Dendritic cell treated with granulocyte-macrophage colony-stimulating factor and Interleukin-4, amounts not matched to agents 40 ng/mL and 50 ng/mL, for 4 days (primary cell): ENCODE results near the gene LGI1.

Experiments
- H3K27ac Mint-ChIP-seq: one replicate; pipeline ENCODE4 v1.8.0; 2022; ENCODE audit warnings: mild to moderate bottlenecking, mixed read lengths
- H3K27me3 Mint-ChIP-seq: one replicate; pipeline ENCODE4 v1.8.0; 2022; ENCODE audit warnings: mild to moderate bottlenecking, mixed read lengths
- H3K36me3 Mint-ChIP-seq: one replicate; pipeline ENCODE4 v1.8.0; 2022; ENCODE audit warnings: low read depth, mixed read lengths
- H3K4me1 Mint-ChIP-seq: one replicate; pipeline ENCODE4 v1.8.0; 2022; ENCODE audit warnings: low read depth, mixed read lengths
- H3K4me3 Mint-ChIP-seq: one replicate; pipeline ENCODE4 v1.8.0; 2022; ENCODE audit warnings: mild to moderate bottlenecking, moderate library complexity, mixed read lengths
- H3K9me3 Mint-ChIP-seq: one replicate; pipeline ENCODE4 v1.8.0; 2022; ENCODE audit warnings: mixed read lengths
- intact Hi-C: fragments of 100-400 bp; cut with micrococcal nuclease; formaldehyde crosslinking; loops from one replicate; pipeline ENCODE4 v1.15.0; 2022

The LGI1 gene

DNA sequence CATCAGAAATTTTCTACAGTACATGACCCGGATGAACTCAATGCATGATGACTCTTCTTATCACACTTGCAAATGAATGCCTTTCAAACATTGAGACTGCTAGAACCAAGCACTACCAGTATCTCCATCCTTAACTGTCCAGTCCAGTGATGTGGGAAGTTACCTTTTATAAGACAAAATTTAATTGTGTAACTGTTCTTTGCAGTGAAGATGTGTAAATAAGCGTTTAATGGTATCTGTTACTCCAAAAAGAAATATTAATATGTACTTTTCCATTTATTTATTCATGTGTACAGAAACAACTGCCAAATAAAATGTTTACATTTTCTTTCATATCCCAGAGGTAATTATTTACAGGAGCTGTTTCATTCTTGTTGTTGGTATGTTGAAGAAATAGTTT, 40.1 kb downstream of the LGI1 start:
- Mint-ChIP-seq H3K4me3 (no peak overlapping the region), H3K9me3 (no peaks in the 10 kb centered on the region), H3K27me3 (peaks cover 8% of the 10 kb centered on the region), H3K4me1 (peaks cover 5% of the 10 kb centered on the region), H3K27ac (no peak overlapping the region), H3K36me3 (no peaks in the 10 kb centered on the region)
- intact Hi-C loops, result no loop called here

DNA sequence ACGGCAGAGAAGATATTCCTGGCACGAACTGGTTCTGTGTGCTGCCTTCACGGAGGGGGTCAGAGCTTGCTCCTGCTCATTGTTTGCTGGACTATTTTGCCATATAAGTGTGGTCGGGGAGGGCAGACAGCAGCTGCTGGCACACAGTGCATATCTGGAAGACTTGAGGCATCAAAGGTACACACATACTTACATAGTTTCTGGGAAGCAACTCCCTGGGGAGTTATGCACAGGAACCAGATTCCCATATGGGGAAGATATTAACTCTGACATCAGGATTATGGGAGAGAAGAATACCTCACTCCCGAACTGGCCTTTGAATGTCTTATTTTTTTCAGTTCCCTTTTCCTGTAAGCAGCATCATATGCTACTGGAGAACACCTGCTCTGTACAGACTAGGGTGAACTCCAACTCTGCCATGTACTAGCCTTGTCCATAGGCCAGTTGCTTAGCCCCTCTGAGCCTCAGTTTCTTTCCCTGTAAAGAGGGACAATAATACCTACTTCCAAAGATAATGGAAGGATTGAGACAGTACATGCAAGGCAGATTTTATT, 41.5 kb downstream of the LGI1 start:
- H3K27me3 Mint-ChIP-seq, result peaks cover 15% of the 10 kb centered on the region
- no peaks in the 10 kb centered on the region for H3K9me3 Mint-ChIP-seq
- peaks cover 5% of the 10 kb centered on the region for H3K4me1 Mint-ChIP-seq
- no peak overlapping the region for H3K4me3 Mint-ChIP-seq
- no peaks in the 10 kb centered on the region for H3K36me3 Mint-ChIP-seq
- intact Hi-C loops, result no loop called here
- no peak overlapping the region for H3K27ac Mint-ChIP-seq

DNA sequence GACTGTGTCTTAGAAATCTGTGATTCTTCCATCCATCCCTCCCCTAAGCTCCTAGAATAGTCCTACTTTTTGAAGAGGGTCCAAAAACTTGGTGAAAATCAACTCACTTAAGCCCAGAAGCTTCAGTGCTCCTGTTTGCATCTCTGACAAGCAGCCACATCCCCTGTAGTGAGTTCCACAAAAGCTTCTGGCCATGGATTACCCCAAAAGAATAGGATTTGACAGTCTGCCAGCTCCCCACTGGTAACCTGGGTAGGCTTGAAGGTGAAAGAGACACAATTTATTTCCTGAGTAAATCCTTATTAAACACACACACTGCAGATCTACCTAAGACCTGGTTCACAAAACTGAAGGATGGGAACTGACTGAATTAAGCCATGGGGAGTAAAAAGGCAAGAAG, 46.5 kb downstream of the LGI1 start:
- H3K9me3 Mint-ChIP-seq, result no peaks in the 10 kb centered on the region
- H3K36me3 Mint-ChIP-seq, result no peaks in the 10 kb centered on the region
- intact Hi-C loops, result no loop called here
- no peak overlapping the region for H3K4me3 Mint-ChIP-seq
- H3K27ac Mint-ChIP-seq, result no peak overlapping the region
- H3K4me1 Mint-ChIP-seq, result peaks cover 10% of the 10 kb centered on the region
- H3K27me3 Mint-ChIP-seq, result peaks cover 28% of the 10 kb centered on the region

DNA sequence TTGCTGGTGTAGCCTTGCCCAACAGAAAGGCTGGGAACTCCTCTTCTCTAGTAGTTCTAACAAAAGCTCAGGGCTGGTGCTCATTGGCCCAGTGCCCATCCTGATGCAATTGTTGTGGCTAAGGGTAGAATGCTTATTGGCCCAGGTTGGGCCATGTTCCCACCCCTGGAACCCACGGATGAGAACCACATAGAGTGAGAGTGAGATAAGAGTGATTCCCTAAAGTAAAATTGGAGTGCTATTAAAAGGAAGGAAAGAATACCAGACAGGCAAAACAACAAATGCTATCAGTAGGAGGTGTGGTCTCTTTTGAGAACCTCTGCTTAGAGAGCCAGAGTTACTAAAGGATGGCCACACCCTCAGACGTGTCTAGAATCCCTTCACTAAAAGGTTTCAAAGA, 49.2 kb downstream of the LGI1 start:
- intact Hi-C loops, result no loop called here
- peaks cover 10% of the 10 kb centered on the region for H3K4me1 Mint-ChIP-seq
- H3K36me3 Mint-ChIP-seq, result no peaks in the 10 kb centered on the region
- peaks cover 29% of the 10 kb centered on the region for H3K27me3 Mint-ChIP-seq
- no peak overlapping the region for H3K4me3 Mint-ChIP-seq
- no peak overlapping the region for H3K27ac Mint-ChIP-seq
- no peaks in the 10 kb centered on the region for H3K9me3 Mint-ChIP-seq

DNA sequence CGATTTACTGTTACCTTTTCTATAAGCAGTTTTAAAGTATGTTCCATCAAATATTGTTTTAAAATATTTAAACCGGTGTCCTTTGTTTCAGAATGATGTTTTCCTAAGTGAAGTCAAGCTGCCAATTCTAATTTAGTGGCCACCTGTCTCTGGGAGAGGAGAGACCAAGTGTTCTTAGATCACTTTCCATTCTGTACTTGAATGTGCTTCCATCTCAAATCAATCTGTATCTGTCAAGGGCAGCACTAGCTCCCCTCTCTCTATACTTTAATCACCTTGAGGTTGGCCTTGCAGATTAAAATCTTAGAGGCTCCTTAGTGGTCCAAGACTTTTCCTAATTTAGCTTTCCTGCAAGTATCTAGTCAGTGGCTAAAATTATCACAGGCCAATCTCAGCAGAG, 49.6 kb downstream of the LGI1 start:
- H3K27ac Mint-ChIP-seq, result no peak overlapping the region
- H3K9me3 Mint-ChIP-seq, result no peaks in the 10 kb centered on the region
- H3K4me3 Mint-ChIP-seq, result no peak overlapping the region
- peaks cover 5% of the 10 kb centered on the region for H3K4me1 Mint-ChIP-seq
- intact Hi-C loops, result no loop called here
- peaks cover 29% of the 10 kb centered on the region for H3K27me3 Mint-ChIP-seq
- no peaks in the 10 kb centered on the region for H3K36me3 Mint-ChIP-seq

DNA sequence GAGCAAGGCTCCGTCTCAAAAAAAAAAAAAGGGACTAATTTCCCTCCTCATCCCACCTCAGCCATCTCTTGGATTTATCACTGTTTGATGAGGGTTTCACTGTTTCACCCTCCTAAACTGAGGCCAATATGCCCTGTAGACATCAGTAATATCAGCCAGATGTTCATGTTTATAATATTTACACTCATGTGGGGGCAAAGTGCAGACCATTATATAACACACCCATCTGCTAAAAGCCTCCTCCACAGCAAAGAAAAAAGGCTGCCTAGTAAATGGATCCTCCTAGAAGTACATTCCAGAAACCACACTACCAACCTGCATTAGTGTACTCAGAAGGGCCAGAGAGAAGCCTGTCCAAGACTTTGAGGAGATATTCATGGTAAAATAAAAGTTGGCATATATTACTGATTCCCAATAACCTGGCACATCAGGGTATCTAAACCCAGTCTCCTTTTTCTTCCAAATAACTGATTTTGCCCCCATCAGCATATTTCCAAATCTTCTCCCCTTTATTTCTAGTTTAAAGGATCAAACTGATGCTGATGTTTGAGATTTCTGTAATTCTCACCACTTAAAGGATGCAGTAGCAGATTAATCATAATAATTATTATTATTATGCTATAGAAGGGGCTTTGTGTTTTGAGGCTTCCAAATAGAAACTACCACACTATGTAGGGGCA, 55.1 kb downstream of the LGI1 start:
- intact Hi-C loops, result loop anchor here (10.0 kb wide), 2 partner anchors 68 to 258 kb away; no protein-coding TSS in a partner anchor
- no peak overlapping the region for H3K4me3 Mint-ChIP-seq
- no peaks in the 10 kb centered on the region for H3K9me3 Mint-ChIP-seq
- no peaks in the 10 kb centered on the region for H3K36me3 Mint-ChIP-seq
- no peak overlapping the region for H3K27ac Mint-ChIP-seq
- H3K4me1 Mint-ChIP-seq, result peaks cover 18% of the 10 kb centered on the region
- H3K27me3 Mint-ChIP-seq, result peaks cover 29% of the 10 kb centered on the region

DNA sequence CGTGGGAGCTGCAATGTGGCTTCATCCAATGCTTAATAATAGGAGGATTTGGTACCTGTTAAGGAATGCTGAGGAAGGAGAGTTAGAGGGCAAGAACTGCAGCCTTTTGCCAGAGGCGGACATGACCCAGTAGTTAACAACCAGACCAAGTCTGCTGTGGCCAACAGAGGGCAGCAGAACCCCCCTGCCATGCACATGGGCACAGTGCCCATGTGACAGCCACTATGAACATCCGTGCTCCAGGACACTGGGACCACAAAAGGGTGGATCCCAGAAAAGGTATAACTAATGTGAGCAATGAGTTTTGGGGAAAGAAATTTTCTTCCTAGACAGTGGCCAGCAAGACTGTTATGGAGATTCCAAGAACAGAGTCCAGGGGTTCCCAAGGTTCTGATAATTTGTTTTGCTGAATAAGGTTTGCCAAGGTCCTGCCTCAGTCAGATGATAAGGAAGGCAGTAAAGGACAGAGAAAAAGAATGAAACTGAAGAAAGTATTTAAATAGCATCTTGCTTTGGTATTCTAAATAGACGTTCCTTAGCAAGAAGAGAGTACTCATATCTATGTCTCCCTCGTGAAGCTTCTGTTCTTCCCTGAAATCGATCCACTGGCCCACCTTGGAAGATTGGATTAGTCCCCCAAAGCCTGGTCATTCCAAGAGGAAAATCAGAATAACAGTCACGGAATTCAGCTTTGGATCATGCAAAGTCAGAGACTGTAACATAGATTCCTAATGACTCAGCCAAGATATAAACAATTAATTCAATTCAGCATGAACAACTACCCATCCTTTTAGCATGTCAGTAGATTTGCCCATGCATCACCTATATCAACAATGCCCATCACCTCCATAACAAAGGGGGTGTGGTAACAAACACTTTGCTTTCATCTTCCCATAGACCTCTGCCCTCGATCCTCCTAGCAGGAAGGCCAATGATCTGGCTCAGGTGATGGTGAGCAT, 56.0 kb downstream of the LGI1 start:
- Mint-ChIP-seq H3K27ac (no peak overlapping the region), H3K36me3 (no peaks in the 10 kb centered on the region), H3K27me3 (peaks cover 28% of the 10 kb centered on the region), H3K4me3 (no peak overlapping the region), H3K9me3 (no peaks in the 10 kb centered on the region), H3K4me1 (peaks cover 18% of the 10 kb centered on the region)
- intact Hi-C loops, result loop anchor here (10.0 kb wide), 2 partner anchors 69 to 259 kb away; no protein-coding TSS in a partner anchor

DNA sequence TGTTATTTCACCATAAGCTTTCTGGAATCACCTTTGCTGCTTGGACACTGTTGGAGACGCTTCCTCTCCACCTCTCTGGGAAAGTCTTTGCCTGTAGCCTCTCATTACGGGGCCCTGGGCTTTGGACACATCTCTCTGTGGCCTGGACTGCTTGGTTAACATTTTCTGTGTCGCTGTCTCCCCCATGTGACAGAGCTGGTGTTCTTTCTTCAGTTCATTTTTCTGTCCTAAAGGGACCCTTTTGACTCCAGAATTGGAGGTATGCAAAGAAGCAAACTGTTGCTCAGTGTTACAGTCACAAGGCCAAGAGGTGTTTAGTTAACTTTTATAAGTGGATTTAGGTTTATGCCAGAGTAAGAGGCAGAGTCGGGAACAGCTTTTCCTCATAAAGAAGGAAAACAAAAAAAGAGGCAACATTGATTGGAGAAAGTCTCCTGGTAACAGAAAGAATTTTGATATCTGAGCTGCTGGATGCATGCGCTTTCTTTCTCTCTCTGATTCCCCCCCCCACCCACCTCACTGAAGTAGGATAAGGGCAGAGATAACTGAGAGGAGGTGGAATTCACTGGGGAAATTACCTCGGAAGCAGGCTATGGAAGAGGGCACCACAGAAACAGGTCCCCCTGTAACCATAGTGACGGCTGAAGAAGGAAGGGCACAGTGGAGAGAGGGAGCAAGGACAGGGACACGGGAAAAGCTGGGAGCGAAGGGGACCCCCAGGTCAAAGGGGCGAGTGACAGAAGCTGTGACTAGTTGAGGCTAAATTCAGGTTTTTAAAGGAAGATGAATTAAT, 57.8 kb downstream of the LGI1 start:
- Mint-ChIP-seq H3K4me3 (no peak overlapping the region), H3K27ac (no peak overlapping the region), H3K9me3 (no peaks in the 10 kb centered on the region), H3K36me3 (no peaks in the 10 kb centered on the region), H3K4me1 (peaks cover 27% of the 10 kb centered on the region), H3K27me3 (peaks cover 35% of the 10 kb centered on the region)
- intact Hi-C loops, result loop anchor here (1.0 to 10.0 kb wide), 3 partner anchors 71 to 261 kb away; partner anchors contain the start of gene FRA10AC1

DNA sequence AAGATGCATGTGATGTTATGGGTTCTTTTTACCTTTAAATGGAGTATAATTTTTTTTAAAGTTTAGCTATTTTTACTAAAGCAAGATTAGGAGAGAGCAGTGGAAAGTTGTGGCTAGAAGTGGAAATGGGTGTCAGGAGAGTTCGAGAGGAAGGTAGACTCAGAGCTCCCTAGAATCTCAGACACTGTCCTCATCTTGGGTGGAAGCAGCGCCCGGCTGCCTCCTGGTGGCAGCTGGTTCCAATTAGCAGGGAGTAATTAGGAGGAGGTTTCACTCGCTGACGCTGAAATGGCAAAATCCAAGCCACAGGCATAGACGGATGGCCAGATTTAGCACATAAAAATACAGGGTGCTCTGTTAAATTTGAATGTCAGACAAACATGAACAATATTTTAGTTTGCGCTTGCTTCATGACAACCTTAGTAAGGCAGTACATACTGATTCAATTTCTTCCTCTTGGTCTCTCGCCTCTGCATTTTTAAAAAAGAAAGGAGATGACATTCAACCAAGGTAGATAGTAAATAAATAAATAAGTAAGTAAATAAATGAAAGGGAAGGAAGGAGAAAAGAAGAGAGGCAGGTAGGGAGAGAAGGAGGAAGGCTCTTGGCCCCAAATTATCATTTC, 58.5 kb downstream of the LGI1 start:
- peaks cover 32% of the 10 kb centered on the region for H3K4me1 Mint-ChIP-seq
- H3K27ac Mint-ChIP-seq, result no peak overlapping the region
- peaks cover 32% of the 10 kb centered on the region for H3K27me3 Mint-ChIP-seq
- no peaks in the 10 kb centered on the region for H3K9me3 Mint-ChIP-seq
- H3K36me3 Mint-ChIP-seq, result no peaks in the 10 kb centered on the region
- H3K4me3 Mint-ChIP-seq, result no peak overlapping the region
- intact Hi-C loops, result loop anchor here (1.0 to 10.0 kb wide), 3 partner anchors 71 to 261 kb away; partner anchors contain the start of gene FRA10AC1

DNA sequence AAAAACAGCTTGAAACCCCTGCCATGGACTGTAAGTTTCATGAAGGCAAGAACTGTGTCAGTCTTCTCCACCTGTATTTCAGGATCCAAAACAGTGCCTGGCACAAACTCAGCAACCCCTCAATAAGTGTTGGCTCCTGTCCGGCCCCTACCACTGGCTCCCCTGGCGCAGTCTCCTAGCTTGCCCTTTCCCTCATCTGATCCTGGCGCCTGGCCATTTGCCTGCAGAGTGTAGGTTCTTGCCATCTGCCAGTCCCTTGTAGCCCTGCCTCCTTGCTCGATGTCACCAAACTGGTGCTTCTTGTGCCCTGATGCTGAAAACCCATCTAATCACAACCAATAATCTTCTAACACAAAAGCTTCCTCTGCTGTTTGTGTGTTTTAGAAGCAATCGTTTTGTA, 60.4 kb downstream of the LGI1 start:
- intact Hi-C loops, result loop anchor here (10.0 kb wide), 2 partner anchors 73 to 263 kb away; no protein-coding TSS in a partner anchor
- no peaks in the 10 kb centered on the region for H3K9me3 Mint-ChIP-seq
- no peaks in the 10 kb centered on the region for H3K36me3 Mint-ChIP-seq
- peaks cover 33% of the 10 kb centered on the region for H3K4me1 Mint-ChIP-seq
- H3K27ac Mint-ChIP-seq, result no peak overlapping the region
- peaks cover 28% of the 10 kb centered on the region for H3K27me3 Mint-ChIP-seq
- no peak overlapping the region for H3K4me3 Mint-ChIP-seq

DNA sequence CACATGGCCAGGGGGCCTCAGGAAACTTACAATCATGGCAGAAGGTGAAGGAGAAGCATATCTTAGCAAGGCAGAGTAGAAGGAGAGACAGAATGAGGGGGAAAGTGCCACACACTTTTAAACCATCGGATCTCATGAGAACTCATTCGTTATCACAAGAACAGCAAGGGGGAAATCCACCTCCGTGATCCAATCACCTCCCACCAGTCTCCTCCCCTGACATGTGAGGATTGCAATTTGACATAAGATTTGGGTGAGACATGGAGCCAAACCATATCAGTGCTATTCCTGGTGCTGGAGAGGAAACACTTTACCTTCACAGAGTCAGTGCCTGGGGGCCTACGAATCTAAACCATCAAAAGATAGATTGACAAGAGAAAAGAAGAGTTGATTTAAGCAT, 61.8 kb downstream of the LGI1 start:
- Mint-ChIP-seq H3K4me1 (peaks cover 33% of the 10 kb centered on the region), H3K27me3 (peaks cover 28% of the 10 kb centered on the region), H3K4me3 (no peak overlapping the region), H3K36me3 (no peaks in the 10 kb centered on the region), H3K27ac (no peak overlapping the region), H3K9me3 (no peaks in the 10 kb centered on the region)
- intact Hi-C loops, result loop anchor here (10.0 kb wide), 2 partner anchors 75 to 265 kb away; no protein-coding TSS in a partner anchor

DNA sequence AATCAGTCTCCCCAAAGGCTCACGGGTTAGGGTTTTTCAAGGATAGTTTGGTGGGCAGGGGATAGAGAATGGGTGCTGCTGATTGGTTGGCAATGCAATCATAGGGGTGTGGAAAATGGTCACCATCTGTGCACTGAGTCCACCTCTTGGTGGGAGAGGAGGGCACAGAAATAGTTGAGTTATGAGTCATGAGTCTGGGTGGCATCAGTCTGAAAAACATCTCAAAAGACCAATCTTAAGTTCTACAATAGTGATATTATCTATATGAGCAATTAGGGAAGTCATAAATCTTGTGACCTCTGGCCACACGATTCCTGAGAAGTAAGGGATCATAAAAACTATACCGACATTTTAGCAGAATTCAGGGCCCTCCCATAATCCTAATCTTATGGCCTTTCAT, 62.7 kb downstream of the LGI1 start:
- no peaks in the 10 kb centered on the region for H3K9me3 Mint-ChIP-seq
- H3K27me3 Mint-ChIP-seq, result peaks cover 29% of the 10 kb centered on the region
- intact Hi-C loops, result loop anchor here (2.0 kb wide), 1 partner anchor 624 kb away; no protein-coding TSS in a partner anchor
- H3K27ac Mint-ChIP-seq, result no peak overlapping the region
- H3K4me3 Mint-ChIP-seq, result no peak overlapping the region
- peaks cover 30% of the 10 kb centered on the region for H3K4me1 Mint-ChIP-seq
- H3K36me3 Mint-ChIP-seq, result no peaks in the 10 kb centered on the region
